Liver (tissue), 9 donors: Measurements from ENCODE around the gene UCP2. TPM values are rescaled to one million over a fixed set of nuclear protein-coding genes. Genes with fewer than 3 reads are reported as not detected.
A peak's percentile ranks its signal among the peaks of the same experiment; 100 is the strongest.

ENCODE experiments used
- DNase-seq: peaks from one replicate; pipeline ENCODE4 v3.0.0-alpha.2; 2017; ENCODE audit warnings: low spot score
- H3K27ac ChIP-seq, 2 donors: one replicate each; pipeline ENCODE4 v1.7.0; 2013; ENCODE audit warnings: inconsistent platforms in 2 of 2, low read length in 2 of 2, control low read depth in 1 of 2, low read depth in 1 of 2, mild to moderate bottlenecking in 1 of 2
- H3K27me3 ChIP-seq, 4 donors: one replicate each; pipeline versions ENCODE4 v1.6.1 to v1.7.0; 2013; ENCODE audit warnings: low read length in 3 of 4, inconsistent platforms in 1 of 4, mild to moderate bottlenecking in 1 of 4, moderate library complexity in 1 of 4; ENCODE audit not compliant: control insufficient read depth in 4 of 4, insufficient read depth in 4 of 4
- H3K36me3 ChIP-seq, 4 donors: one replicate each; pipeline versions ENCODE4 v1.6.1 to v1.7.0; 2013; ENCODE audit warnings: low read length in 3 of 4, mild to moderate bottlenecking in 3 of 4, low read depth in 1 of 4, moderate library complexity in 1 of 4; ENCODE audit not compliant: control insufficient read depth in 4 of 4, insufficient read depth in 3 of 4
- H3K4me1 ChIP-seq, 4 donors: one replicate each; pipeline versions ENCODE4 v1.6.1 to v1.7.0; 2013; ENCODE audit warnings: low read length in 3 of 4, mild to moderate bottlenecking in 3 of 4, moderate library complexity in 1 of 4; ENCODE audit not compliant: control insufficient read depth in 4 of 4, insufficient read depth in 4 of 4
- H3K4me3 ChIP-seq, 3 donors: one replicate each; pipeline versions ENCODE4 v1.6.1 to v1.7.0; 2013; ENCODE audit warnings: low read length in 3 of 3, control low read depth in 1 of 3, low read depth in 1 of 3, mild to moderate bottlenecking in 1 of 3
- H3K9ac ChIP-seq, 2 donors: one replicate each; pipeline ENCODE4 v1.7.0; 2013; ENCODE audit warnings: low read length in 2 of 2, mild to moderate bottlenecking in 2 of 2, moderate library complexity in 2 of 2, control low read depth in 1 of 2, low read depth in 1 of 2
- H3K9me3 ChIP-seq, 4 donors: one replicate each; pipeline versions ENCODE4 v1.6.1 to v1.7.0; 2013; ENCODE audit warnings: low read length in 3 of 4; ENCODE audit not compliant: control insufficient read depth in 4 of 4
- ATF3 ChIP-seq: IDR thresholded peaks from 2 replicates; pipeline ENCODE4 v1.6.1; 2016; ENCODE audit warnings: antibody characterized with exemption
- CTCF ChIP-seq: fragments of 150-350 bp; IDR thresholded peaks from 2 replicates; pipeline ENCODE4 v1.5.1; 2017; ENCODE audit warnings: improper control_type of control experiment, low read depth, low read length; ENCODE audit not compliant: missing input control
- EGR1 ChIP-seq, 2 donors: IDR thresholded peaks; 2 replicates each; pipeline ENCODE4 v1.6.1; 2016 to 2018; ENCODE audit warnings: antibody characterized with exemption in 2 of 2, low read depth in 2 of 2
- FOXA1 ChIP-seq: IDR thresholded peaks from 2 replicates; pipeline ENCODE4 v1.6.1; 2016; ENCODE audit warnings: antibody characterized with exemption
- FOXA2 ChIP-seq: IDR thresholded peaks from 2 replicates; pipeline ENCODE4 v1.6.1; 2016; ENCODE audit warnings: antibody characterized with exemption
- GABPA ChIP-seq, 2 donors: IDR thresholded peaks in 1 of 2; conservative IDR thresholded peaks in 1 of 2; 2 replicates each; pipeline ENCODE4 v1.6.1; 2016; ENCODE audit warnings: antibody characterized with exemption in 2 of 2, mild to moderate bottlenecking in 1 of 2, moderate library complexity in 1 of 2
- HNF4A ChIP-seq, 2 donors: conservative IDR thresholded peaks; 2 replicates each; pipeline ENCODE4 v1.6.1; 2016; ENCODE audit warnings: antibody characterized with exemption in 2 of 2, mild to moderate bottlenecking in 2 of 2
- HNF4G ChIP-seq: IDR thresholded peaks from 2 replicates; pipeline ENCODE4 v1.6.1; 2016; ENCODE audit warnings: antibody characterized with exemption
- JUND ChIP-seq, 2 donors: IDR thresholded peaks; 2 replicates each; pipeline ENCODE4 v1.6.1; 2016; ENCODE audit warnings: antibody characterized with exemption in 2 of 2
- MAX ChIP-seq: IDR thresholded peaks from 2 replicates; pipeline ENCODE4 v1.6.1; 2016; ENCODE audit warnings: antibody characterized with exemption
- RAD21 ChIP-seq, 2 donors: IDR thresholded peaks; 2 replicates each; pipeline ENCODE4 v1.6.1; 2016; ENCODE audit warnings: antibody characterized with exemption in 2 of 2, mild to moderate bottlenecking in 2 of 2
- REST ChIP-seq: IDR thresholded peaks from 2 replicates; pipeline ENCODE4 v1.6.1; 2016; ENCODE audit warnings: antibody characterized with exemption, mild to moderate bottlenecking
- RXRA ChIP-seq, 2 donors: IDR thresholded peaks; 2 replicates each; pipeline ENCODE4 v1.6.1; 2017 to 2018; ENCODE audit warnings: antibody characterized with exemption in 2 of 2, mild to moderate bottlenecking in 1 of 2
- SP1 ChIP-seq: IDR thresholded peaks from 2 replicates; pipeline ENCODE4 v1.6.1; 2018; ENCODE audit warnings: antibody characterized with exemption, mild to moderate bottlenecking
- YY1 ChIP-seq: IDR thresholded peaks from 2 replicates; pipeline ENCODE4 v1.6.1; 2016; ENCODE audit warnings: antibody characterized with exemption, mild to moderate bottlenecking
- ZBTB33 ChIP-seq: IDR thresholded peaks from 2 replicates; pipeline ENCODE4 v1.6.1; 2016; ENCODE audit warnings: antibody characterized with exemption
- WGBS: extraction: QIAGEN DNeasy Blood & Tissue Kit; methylation state at CpG from one replicate; pipeline ENCODE4 v1.1.7; 2013; 5-methylcytosine and 5-hydroxymethylcytosine counted together
- polyA plus RNA-seq, 2 donors: library from polyadenylated mRNA; stranded (reverse) in 1 of 2; unstranded in 1 of 2; fragments of 200-250 nt in 1 of 2; fragments of >200 nt in 1 of 2; fragmentation: Nextera tagmentation in 1 of 2; extraction: Ambion mirVana in 1 of 2; gene quantifications; one replicate each; pipeline versions ENCODE4 v1.2.1 to v1.2.3, GENCODE V29; 2013 to 2015
- total RNA-seq, 2 donors: library from RNA; depleted of rRNA; stranded (reverse); fragments of >200 nt; gene quantifications; one replicate each; pipeline ENCODE4 v1.2.3, GENCODE V29; 2014
- donor health status: healthy.
- donor health status: healthy.
- donor health status: healthy.
- donor health status: healthy.
- donor health status: healthy.

Gene UCP2
- total and polyA plus RNA-seq, 4 donors, result 10.4 to 137 (median 13.6) TPM

- Histone ChIP-seq H3K4me3 (no peak overlapping the region), H3K4me1 (peaks cover 0 to 5% (median 3%) of the 10 kb centered on the region in 4 donors), H3K36me3 (peaks cover 0 to 5% (median 0%) of the 10 kb centered on the region in 4 donors), H3K9me3 (no peaks in the 10 kb centered on the region), H3K27ac (no peak overlapping the region), H3K27me3 (no peaks in the 10 kb centered on the region), H3K9ac (no peak overlapping the region)
- WGBS, result 94% methylated on average over 6 of the region's 6 CpGs
- no peak for DNase-seq
- TF ChIP-seq HNF4G (no peak), CTCF (no peak), HNF4A (conservative IDR thresholded peaks at IDR 0.05) (no peak), REST (no peak), MAX (no peak), RAD21 (IDR thresholded peaks at IDR 0.05) (no peak), RXRA (IDR thresholded peaks at IDR 0.05) (no peak), EGR1 (IDR thresholded peaks at IDR 0.05; ENCODE audit: low read depth in 2 of 2) (no peak)
Observed at GRCh38 chr11:74004046-74004695, 21.5 kb upstream of the UCP2 start.

GRCh38 chr11:74002832-74003231 is 20.2 kb upstream of the UCP2 start:
- Histone ChIP-seq H3K9me3 (no peaks in the 10 kb centered on the region), H3K27me3 (no peaks in the 10 kb centered on the region), H3K27ac (no peak overlapping the region), H3K4me3 (no peak overlapping the region), H3K36me3 (peaks cover 0 to 5% (median 0%) of the 10 kb centered on the region in 4 donors), H3K9ac (no peak overlapping the region), H3K4me1 (peaks cover 0 to 5% (median 3%) of the 10 kb centered on the region in 4 donors)
- WGBS, result 97% methylated on average over 4 of the region's 4 CpGs
- peak; percentile 21 for DNase-seq
- no peak for TF ChIP-seq FOXA2
- TF ChIP-seq REST, result no peak
- TF ChIP-seq GABPA (IDR thresholded peaks at IDR 0.05 in 1 of 2, conservative IDR thresholded peaks at IDR 0.05 in 1 of 2), result no peak
- no peak for TF ChIP-seq RAD21 (IDR thresholded peaks at IDR 0.05)
- TF ChIP-seq ATF3, result no peak
- TF ChIP-seq HNF4A (conservative IDR thresholded peaks at IDR 0.05), result no peak
- TF ChIP-seq SP1, result no peak
- TF ChIP-seq ZBTB33, result no peak
- no peak for TF ChIP-seq CTCF
- TF ChIP-seq RXRA (IDR thresholded peaks at IDR 0.05), result no peak
- no peak for TF ChIP-seq YY1
- TF ChIP-seq FOXA1, result no peak
- TF ChIP-seq JUND (IDR thresholded peaks at IDR 0.05), result no peak
- no peak for TF ChIP-seq MAX
- no peak for TF ChIP-seq HNF4G
- TF ChIP-seq EGR1 (IDR thresholded peaks at IDR 0.05; ENCODE audit: low read depth in 2 of 2), result no peak
